HepG2 (cell line): ENCODE measurements around the gene GLTPD2. TPM values are rescaled to one million over a fixed set of nuclear protein-coding genes. Genes with fewer than 3 reads are reported as not detected.

Experiments
- CEBPG ChIP-seq: IDR thresholded peaks from 2 replicates; pipeline ENCODE4 v1.6.1; 2016
- MTERF4 ChIP-seq: sonication (generic); formaldehyde crosslinking; IDR thresholded peaks from 2 replicates; pipeline ENCODE4 v1.8.0; 2023; ENCODE audit warnings: mild to moderate bottlenecking, missing genetic modification reagents
- NR3C1 ChIP-seq: sonication (generic); formaldehyde crosslinking; IDR thresholded peaks from 2 replicates; pipeline ENCODE4 v1.4.0; 2020; ENCODE audit warnings: missing genetic modification reagents
- RAD51 ChIP-seq: fragments of 450-650 bp; IDR thresholded peaks from 2 replicates; pipeline ENCODE4 v1.6.1; 2016; ENCODE audit warnings: borderline replicate concordance
- RXRA ChIP-seq: sonication (generic); formaldehyde crosslinking; IDR thresholded peaks from 2 replicates; pipeline ENCODE4 v1.5.1; 2020; ENCODE audit warnings: missing genetic modification reagents
- TRAFD1 ChIP-seq: sonication (generic); formaldehyde crosslinking; IDR thresholded peaks from 2 replicates; pipeline ENCODE4 v1.5.1; 2020; ENCODE audit warnings: missing genetic modification reagents, mild to moderate bottlenecking, borderline replicate concordance
- ZFYVE20 ChIP-seq: sonication (generic); formaldehyde crosslinking; IDR thresholded peaks from 2 replicates; pipeline ENCODE4 v1.8.0; 2023; ENCODE audit warnings: low read depth, mild to moderate bottlenecking, moderate library complexity, missing genetic modification reagents, borderline replicate concordance
- ZNF10 ChIP-seq: sonication (generic); formaldehyde crosslinking; IDR thresholded peaks from 2 replicates; pipeline ENCODE4 v1.4.0; 2020; ENCODE audit warnings: mild to moderate bottlenecking, low read depth, missing genetic modification reagents, borderline replicate concordance
- ZNF20 ChIP-seq: sonication (generic); formaldehyde crosslinking; IDR thresholded peaks from 2 replicates; pipeline ENCODE4 v1.4.0; 2020; ENCODE audit warnings: mild to moderate bottlenecking, moderate library complexity, missing genetic modification reagents
- ZNF335 ChIP-seq: sonication (generic); formaldehyde crosslinking; IDR thresholded peaks from 2 replicates; pipeline ENCODE4 v1.4.0; 2020; ENCODE audit warnings: missing genetic modification reagents
- ZNF343 ChIP-seq: sonication (generic); formaldehyde crosslinking; IDR thresholded peaks from 2 replicates; pipeline ENCODE4 v1.4.0; 2020; ENCODE audit warnings: mild to moderate bottlenecking, missing genetic modification reagents
- ZNF431 ChIP-seq: sonication (generic); formaldehyde crosslinking; IDR thresholded peaks from 2 replicates; pipeline ENCODE4 v1.9.0; 2022; ENCODE audit warnings: missing genetic modification reagents, low read depth, mild to moderate bottlenecking, borderline replicate concordance
- ZNF44 ChIP-seq: sonication (generic); formaldehyde crosslinking; IDR thresholded peaks from 2 replicates; pipeline ENCODE4 v1.5.1; 2020; ENCODE audit warnings: mild to moderate bottlenecking, missing genetic modification reagents
- polyA plus RNA-seq, 8 experiments: library from polyadenylated mRNA; depleted of rRNA in 3 of 8; stranded (reverse) in 7 of 8; unstranded in 1 of 8; fragments of >200 nt; fragmentation: Illumina TruSeq in 4 of 8; extraction: Trizol in 4 of 8; gene quantifications; 2 replicates each; pipeline versions ENCODE4 v1.2.1 to v1.2.3, GENCODE V29; 2011 to 2016; ENCODE audit warnings: low read depth in 4 of 8, missing spikeins in 1 of 8, mixed read lengths in 1 of 8; ENCODE audit not compliant: insufficient read depth in 1 of 8
- total RNA-seq, 5 experiments: library from RNA; depleted of rRNA; stranded (reverse); fragments of >200 nt; fragmentation: Illumina TruSeq; extraction: Trizol; gene quantifications; 2 replicates each; pipeline ENCODE4 v1.2.3, GENCODE V29; 2016; ENCODE audit warnings: low read depth in 1 of 5
- TF ChIP-seq, protein P1 (sequence below): sonication (generic); formaldehyde crosslinking; IDR thresholded peaks from 2 replicates; pipeline ENCODE4 v1.5.0; 2020; ENCODE audit warnings: mild to moderate bottlenecking, missing genetic modification reagents, borderline replicate concordance
- TF ChIP-seq, protein P2 (sequence below): IDR thresholded peaks from 2 replicates; pipeline ENCODE4 v1.6.1; 2016

GLTPD2 gene
- total and polyA plus RNA-seq, 2 of the 13 experiments (the other 11 are each of a cell fraction or from before 2014, with no cell fraction given) = 7.5 to 12.9 TPM

DNA sequence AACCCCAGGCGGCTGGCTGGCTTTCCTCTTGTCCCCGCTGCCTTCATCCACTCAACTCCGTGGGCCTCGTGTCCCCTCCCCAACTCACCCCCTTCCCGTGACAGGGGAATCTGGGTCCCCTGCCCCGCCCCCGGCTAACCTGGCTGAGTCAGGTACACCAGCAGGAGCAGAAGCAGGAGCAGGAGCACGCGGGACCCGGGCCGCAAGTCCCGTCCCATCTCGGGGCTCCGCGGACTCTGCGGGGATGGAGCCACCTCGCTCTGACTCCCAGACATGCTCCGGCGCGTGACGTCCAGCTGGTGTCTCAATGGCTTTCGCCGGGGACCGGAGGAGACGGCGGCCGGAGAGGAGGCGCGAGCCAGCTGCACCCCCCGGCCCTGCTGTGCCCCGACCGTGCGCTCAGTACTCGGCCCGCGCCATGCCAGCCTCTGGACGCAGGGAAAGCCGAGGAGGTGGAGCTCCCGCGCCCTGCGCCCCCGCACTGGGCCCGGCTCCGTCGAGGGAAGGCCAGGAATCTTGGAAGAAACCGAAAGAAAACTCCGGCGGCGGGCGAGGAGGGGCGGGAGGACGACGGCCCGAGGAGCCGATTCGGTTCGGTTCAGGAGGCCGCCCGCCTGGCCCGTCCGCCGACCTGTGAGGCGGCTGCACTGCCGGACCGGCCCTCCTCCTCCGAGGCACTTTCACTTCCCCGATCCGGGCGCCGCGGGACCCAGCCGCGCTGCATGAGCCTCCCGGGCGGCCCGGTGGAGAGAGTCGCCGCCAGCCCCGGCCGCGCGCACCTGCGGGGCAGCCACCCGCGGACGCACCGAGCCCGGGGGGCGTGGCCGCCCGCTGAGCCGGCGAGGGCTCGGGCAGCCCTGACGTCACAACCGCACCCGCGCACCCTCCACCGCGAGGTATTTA, 49.4 kb upstream of the GLTPD2 start, which contains the start of the genes CXCL16 and ZMYND15 (continued):
- TF ChIP-seq, protein P1, sequence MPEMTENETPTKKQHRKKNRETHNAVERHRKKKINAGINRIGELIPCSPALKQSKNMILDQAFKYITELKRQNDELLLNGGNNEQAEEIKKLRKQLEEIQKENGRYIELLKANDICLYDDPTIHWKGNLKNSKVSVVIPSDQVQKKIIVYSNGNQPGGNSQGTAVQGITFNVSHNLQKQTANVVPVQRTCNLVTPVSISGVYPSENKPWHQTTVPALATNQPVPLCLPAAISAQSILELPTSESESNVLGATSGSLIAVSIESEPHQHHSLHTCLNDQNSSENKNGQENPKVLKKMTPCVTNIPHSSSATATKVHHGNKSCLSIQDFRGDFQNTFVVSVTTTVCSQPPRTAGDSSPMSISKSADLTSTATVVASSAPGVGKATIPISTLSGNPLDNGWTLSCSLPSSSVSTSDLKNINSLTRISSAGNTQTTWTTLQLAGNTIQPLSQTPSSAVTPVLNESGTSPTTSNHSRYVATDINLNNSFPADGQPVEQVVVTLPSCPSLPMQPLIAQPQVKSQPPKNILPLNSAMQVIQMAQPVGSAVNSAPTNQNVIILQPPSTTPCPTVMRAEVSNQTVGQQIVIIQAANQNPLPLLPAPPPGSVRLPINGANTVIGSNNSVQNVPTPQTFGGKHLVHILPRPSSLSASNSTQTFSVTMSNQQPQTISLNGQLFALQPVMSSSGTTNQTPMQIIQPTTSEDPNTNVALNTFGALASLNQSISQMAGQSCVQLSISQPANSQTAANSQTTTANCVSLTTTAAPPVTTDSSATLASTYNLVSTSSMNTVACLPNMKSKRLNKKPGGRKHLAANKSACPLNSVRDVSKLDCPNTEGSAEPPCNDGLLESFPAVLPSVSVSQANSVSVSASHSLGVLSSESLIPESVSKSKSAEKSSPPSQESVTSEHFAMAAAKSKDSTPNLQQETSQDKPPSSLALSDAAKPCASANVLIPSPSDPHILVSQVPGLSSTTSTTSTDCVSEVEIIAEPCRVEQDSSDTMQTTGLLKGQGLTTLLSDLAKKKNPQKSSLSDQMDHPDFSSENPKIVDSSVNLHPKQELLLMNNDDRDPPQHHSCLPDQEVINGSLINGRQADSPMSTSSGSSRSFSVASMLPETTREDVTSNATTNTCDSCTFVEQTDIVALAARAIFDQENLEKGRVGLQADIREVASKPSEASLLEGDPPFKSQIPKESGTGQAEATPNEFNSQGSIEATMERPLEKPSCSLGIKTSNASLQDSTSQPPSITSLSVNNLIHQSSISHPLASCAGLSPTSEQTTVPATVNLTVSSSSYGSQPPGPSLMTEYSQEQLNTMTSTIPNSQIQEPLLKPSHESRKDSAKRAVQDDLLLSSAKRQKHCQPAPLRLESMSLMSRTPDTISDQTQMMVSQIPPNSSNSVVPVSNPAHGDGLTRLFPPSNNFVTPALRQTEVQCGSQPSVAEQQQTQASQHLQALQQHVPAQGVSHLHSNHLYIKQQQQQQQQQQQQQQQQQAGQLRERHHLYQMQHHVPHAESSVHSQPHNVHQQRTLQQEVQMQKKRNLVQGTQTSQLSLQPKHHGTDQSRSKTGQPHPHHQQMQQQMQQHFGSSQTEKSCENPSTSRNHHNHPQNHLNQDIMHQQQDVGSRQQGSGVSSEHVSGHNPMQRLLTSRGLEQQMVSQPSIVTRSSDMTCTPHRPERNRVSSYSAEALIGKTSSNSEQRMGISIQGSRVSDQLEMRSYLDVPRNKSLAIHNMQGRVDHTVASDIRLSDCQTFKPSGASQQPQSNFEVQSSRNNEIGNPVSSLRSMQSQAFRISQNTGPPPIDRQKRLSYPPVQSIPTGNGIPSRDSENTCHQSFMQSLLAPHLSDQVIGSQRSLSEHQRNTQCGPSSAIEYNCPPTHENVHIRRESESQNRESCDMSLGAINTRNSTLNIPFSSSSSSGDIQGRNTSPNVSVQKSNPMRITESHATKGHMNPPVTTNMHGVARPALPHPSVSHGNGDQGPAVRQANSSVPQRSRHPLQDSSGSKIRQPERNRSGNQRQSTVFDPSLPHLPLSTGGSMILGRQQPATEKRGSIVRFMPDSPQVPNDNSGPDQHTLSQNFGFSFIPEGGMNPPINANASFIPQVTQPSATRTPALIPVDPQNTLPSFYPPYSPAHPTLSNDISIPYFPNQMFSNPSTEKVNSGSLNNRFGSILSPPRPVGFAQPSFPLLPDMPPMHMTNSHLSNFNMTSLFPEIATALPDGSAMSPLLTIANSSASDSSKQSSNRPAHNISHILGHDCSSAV = no peak
- no peak for TF ChIP-seq TRAFD1
- TF ChIP-seq ZFYVE20 (CRISPR knock-in tag) = no peak
- TF ChIP-seq ZNF10 (CRISPR knock-in tag) = no peak
- no peak for TF ChIP-seq ZNF335 (CRISPR knock-in tag)
- peak; percentile 75; the same call in 1 of the 2 replicates for TF ChIP-seq ZNF343
- no peak for TF ChIP-seq CEBPG (CRISPR knock-in tag)
- no peak; the same call in 1 of the 2 replicates for TF ChIP-seq ZNF20 (CRISPR knock-in tag)
- TF ChIP-seq, protein P2, sequence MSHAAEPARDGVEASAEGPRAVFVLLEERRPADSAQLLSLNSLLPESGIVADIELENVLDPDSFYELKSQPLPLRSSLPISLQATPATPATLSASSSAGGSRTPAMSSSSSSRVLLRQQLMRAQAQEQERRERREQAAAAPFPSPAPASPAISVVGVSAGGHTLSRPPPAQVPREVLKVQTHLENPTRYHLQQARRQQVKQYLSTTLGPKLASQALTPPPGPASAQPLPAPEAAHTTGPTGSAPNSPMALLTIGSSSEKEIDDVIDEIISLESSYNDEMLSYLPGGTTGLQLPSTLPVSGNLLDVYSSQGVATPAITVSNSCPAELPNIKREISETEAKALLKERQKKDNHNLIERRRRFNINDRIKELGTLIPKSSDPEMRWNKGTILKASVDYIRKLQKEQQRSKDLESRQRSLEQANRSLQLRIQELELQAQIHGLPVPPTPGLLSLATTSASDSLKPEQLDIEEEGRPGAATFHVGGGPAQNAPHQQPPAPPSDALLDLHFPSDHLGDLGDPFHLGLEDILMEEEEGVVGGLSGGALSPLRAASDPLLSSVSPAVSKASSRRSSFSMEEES (CRISPR knock-in tag) = no peak
- TF ChIP-seq RAD51 = no peak
- 0 out of 2 replicates have a peak, but pooled peaks have one; percentile 56 for TF ChIP-seq ZNF431
- TF ChIP-seq ZNF44 (CRISPR knock-in tag) = no peak
- no peak for TF ChIP-seq MTERF4 (CRISPR knock-in tag)
- TF ChIP-seq NR3C1 (CRISPR knock-in tag) = no peak
- no peak for TF ChIP-seq RXRA (CRISPR knock-in tag)
